ENCODE measurements around the gene FOXQ1.
A peak's percentile ranks its signal among the peaks of the same experiment; 100 is the strongest.
"Not testable (repeated sequence)": the region's sequence is repeated elsewhere in the genome, so short reads cannot be mapped to it uniquely, and the experiment has no call there.

FOXQ1 gene

GRCh38 chr6:1291381-1291780 is 20.5 kb upstream of the FOXQ1 start:
- DNase-seq = no peak

- DNase-seq = no peak
These were observed 16.5 kb upstream of the FOXQ1 start for GRCh38 chr6:1295420-1295819.

GRCh38 chr6:1296079-1296478 is 15.8 kb upstream of the FOXQ1 start:
- no peak for DNase-seq

GRCh38 chr6:1296542-1296941 is 15.4 kb upstream of the FOXQ1 start:
- no peak for DNase-seq

GRCh38 chr6:1297746-1298145 is 14.2 kb upstream of the FOXQ1 start:
- no peak for DNase-seq

GRCh38 chr6:1298768-1299167 is 13.1 kb upstream of the FOXQ1 start:
- no peak for DNase-seq

GRCh38 chr6:1306133-1306532 is 5.8 kb upstream of the FOXQ1 start:
- DNase-seq = no peak

- DNase-seq = no peak
These were observed 2.5 kb upstream of the FOXQ1 start for GRCh38 chr6:1309366-1309765.

- DNase-seq = peak; percentile 28
These were observed 1.1 kb upstream of the FOXQ1 start for GRCh38 chr6:1310628-1311399.

GRCh38 chr6:1312203-1312472 is 240 bp downstream of the FOXQ1 start:
- no peak for DNase-seq

GRCh38 chr6:1312473-1313367 is 822 bp downstream of the FOXQ1 start:
- peak; percentile 18 for DNase-seq

- DNase-seq = no peak
These were observed 1.5 kb downstream of the FOXQ1 start for GRCh38 chr6:1313384-1313766.

GRCh38 chr6:1313767-1314503 is 2.0 kb downstream of the FOXQ1 start:
- peak; percentile 52 for DNase-seq

GRCh38 chr6:1314617-1315016 is 2.7 kb downstream of the FOXQ1 start:
- DNase-seq = no peak

- DNase-seq = no peak
These were observed 3.3 kb downstream of the FOXQ1 start for GRCh38 chr6:1315201-1315559.

GRCh38 chr6:1315560-1316386 is 3.9 kb downstream of the FOXQ1 start:
- DNase-seq = no peak

GRCh38 chr6:1316489-1316971 is 4.6 kb downstream of the FOXQ1 start:
- peak; percentile 34 for DNase-seq

GRCh38 chr6:1317302-1317815 is 5.5 kb downstream of the FOXQ1 start:
- no peak for DNase-seq

GRCh38 chr6:1318036-1318435 is 6.1 kb downstream of the FOXQ1 start:
- DNase-seq = no peak

- DNase-seq = not testable (repeated sequence)
These were observed 6.7 kb downstream of the FOXQ1 start for GRCh38 chr6:1318584-1318983.

GRCh38 chr6:1321738-1322137 is 9.8 kb downstream of the FOXQ1 start:
- DNase-seq = no peak

- DNase-seq = no peak
These were observed 10.3 kb downstream of the FOXQ1 start for GRCh38 chr6:1322156-1322555.

Measured in NCI-H2029 (cell line).